Activated T-cell treated with anti-CD3 and anti-CD28 coated beads for 24 hours (primary cell): Measurements from ENCODE around the gene GOLGA5.

Experiments used
- DNase-seq: peaks from one replicate; pipeline ENCODE4 v3.0.0-alpha.2; 2020; ENCODE audit warnings: low read depth

The GOLGA5 gene

GRCh38 chr14:92880351-92880750, 86.2 kb downstream of the GOLGA5 start:
- no peak for DNase-seq

GRCh38 chr14:92880851-92881250, 86.7 kb downstream of the GOLGA5 start:
- DNase-seq: no peak

- DNase-seq: no peak
Observed at GRCh38 chr14:92883066-92883465, 89.0 kb downstream of the GOLGA5 start.

- no peak for DNase-seq
Observed at GRCh38 chr14:92884410-92884809, 90.3 kb downstream of the GOLGA5 start.

- DNase-seq: no peak
Observed at GRCh38 chr14:92885279-92886061, 91.4 kb downstream of the GOLGA5 start.

GRCh38 chr14:92886337-92886736, 92.2 kb downstream of the GOLGA5 start:
- no peak for DNase-seq

- DNase-seq: no peak
Observed at GRCh38 chr14:92887157-92887556, 93.1 kb downstream of the GOLGA5 start.

GRCh38 chr14:92888896-92889295, 94.8 kb downstream of the GOLGA5 start:
- no peak for DNase-seq
